Activated B cell treated with CpG ODN at 0.5 μM for 24 hours (primary cell): ENCODE data around the gene ARHGAP32. TPM values are rescaled to one million over a fixed set of nuclear protein-coding genes. Genes with fewer than 3 reads are reported as not detected.

Experiments
- ATAC-seq: fragments of 200-7000 bp; cut with Tn5 transposase; one replicate; pipeline ENCODE4 v1.10.0; 2021; ENCODE audit warnings: low read depth, mild to moderate bottlenecking, moderate library complexity
- CTCF ChIA-PET: fragments of 350-600 bp; sonication (Branson Sonifier 250); formaldehyde crosslinking; loops from one replicate; lab custom pipeline; 2021; ENCODE audit warnings: antibody characterized with exemption; lab: Charles Lee
- POLR2A ChIA-PET: fragments of 350-600 bp; sonication (Branson Sonifier 250); formaldehyde crosslinking; loops from one replicate; lab custom pipeline; 2021; ENCODE audit warnings: antibody characterized with exemption; lab: Charles Lee
- DNase-seq: peaks from one replicate; pipeline ENCODE4 v3.0.0; 2022
- H3K27ac Mint-ChIP-seq: one replicate; pipeline ENCODE4 v1.8.0; 2020; ENCODE audit warnings: mixed read lengths
- H3K27me3 Mint-ChIP-seq: one replicate; pipeline ENCODE4 v1.8.0; 2021; ENCODE audit warnings: mixed read lengths
- H3K36me3 Mint-ChIP-seq: one replicate; pipeline ENCODE4 v1.8.0; 2021; ENCODE audit warnings: low read depth, mixed read lengths
- H3K4me1 Mint-ChIP-seq: one replicate; pipeline ENCODE4 v1.8.0; 2021; ENCODE audit warnings: mixed read lengths
- H3K4me3 Mint-ChIP-seq: one replicate; pipeline ENCODE4 v1.8.0; 2020; ENCODE audit warnings: mild to moderate bottlenecking, mixed read lengths
- H3K9me3 Mint-ChIP-seq: one replicate; pipeline ENCODE4 v1.8.0; 2020; ENCODE audit warnings: mixed read lengths
- intact Hi-C: fragments of 100-400 bp; cut with micrococcal nuclease; formaldehyde crosslinking; loops from one replicate; pipeline ENCODE4 v1.15.1; 2024
- total RNA-seq: library from RNA; stranded (reverse); gene quantifications from 2 replicates; pipeline ENCODE4 v1.2.3, GENCODE V29; 2022
- TF ChIP-seq, protein P1 (sequence below): fragments of 200-600 bp; IDR thresholded peaks from one replicate; pipeline ENCODE4 v1.8.0; 2022; ENCODE audit warnings: antibody characterized with exemption, mild to moderate bottlenecking

ARHGAP32 gene
- total RNA-seq, 1 donor from 2014 or later = 6.0 TPM

DNA sequence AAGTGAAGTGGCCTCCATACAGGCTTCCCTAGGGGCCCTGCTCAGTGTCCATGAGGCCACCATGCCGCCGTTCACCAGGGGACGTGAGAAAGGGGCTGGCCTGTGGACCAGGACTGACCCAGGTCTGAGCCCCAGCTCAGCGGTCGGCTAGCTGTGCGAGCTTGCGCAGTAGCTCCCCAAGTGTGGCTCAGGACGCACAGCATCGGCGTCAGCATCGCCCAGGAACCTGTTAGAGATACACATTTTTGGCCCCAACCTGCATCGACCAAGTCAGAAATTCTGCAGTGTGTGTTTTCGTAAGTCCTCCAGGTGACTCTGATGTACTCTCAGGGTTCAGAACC is 249.9 kb downstream of the ARHGAP32 start:
- POLR2A ChIA-PET = no interaction called here
- CTCF ChIA-PET = no interaction called here
- H3K4me1 Mint-ChIP-seq = no peaks in the 10 kb centered on the region
- no peak overlapping the region for H3K4me3 Mint-ChIP-seq
- no peaks in the 10 kb centered on the region for H3K36me3 Mint-ChIP-seq
- H3K27me3 Mint-ChIP-seq = peaks cover 34% of the 10 kb centered on the region
- DNase-seq (no peak), ATAC-seq (no peak)
- intact Hi-C loops = no loop called here
- TF ChIP-seq, protein P1, sequence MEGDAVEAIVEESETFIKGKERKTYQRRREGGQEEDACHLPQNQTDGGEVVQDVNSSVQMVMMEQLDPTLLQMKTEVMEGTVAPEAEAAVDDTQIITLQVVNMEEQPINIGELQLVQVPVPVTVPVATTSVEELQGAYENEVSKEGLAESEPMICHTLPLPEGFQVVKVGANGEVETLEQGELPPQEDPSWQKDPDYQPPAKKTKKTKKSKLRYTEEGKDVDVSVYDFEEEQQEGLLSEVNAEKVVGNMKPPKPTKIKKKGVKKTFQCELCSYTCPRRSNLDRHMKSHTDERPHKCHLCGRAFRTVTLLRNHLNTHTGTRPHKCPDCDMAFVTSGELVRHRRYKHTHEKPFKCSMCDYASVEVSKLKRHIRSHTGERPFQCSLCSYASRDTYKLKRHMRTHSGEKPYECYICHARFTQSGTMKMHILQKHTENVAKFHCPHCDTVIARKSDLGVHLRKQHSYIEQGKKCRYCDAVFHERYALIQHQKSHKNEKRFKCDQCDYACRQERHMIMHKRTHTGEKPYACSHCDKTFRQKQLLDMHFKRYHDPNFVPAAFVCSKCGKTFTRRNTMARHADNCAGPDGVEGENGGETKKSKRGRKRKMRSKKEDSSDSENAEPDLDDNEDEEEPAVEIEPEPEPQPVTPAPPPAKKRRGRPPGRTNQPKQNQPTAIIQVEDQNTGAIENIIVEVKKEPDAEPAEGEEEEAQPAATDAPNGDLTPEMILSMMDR = no peak
- no peaks in the 10 kb centered on the region for H3K9me3 Mint-ChIP-seq
- no peak overlapping the region for H3K27ac Mint-ChIP-seq

DNA sequence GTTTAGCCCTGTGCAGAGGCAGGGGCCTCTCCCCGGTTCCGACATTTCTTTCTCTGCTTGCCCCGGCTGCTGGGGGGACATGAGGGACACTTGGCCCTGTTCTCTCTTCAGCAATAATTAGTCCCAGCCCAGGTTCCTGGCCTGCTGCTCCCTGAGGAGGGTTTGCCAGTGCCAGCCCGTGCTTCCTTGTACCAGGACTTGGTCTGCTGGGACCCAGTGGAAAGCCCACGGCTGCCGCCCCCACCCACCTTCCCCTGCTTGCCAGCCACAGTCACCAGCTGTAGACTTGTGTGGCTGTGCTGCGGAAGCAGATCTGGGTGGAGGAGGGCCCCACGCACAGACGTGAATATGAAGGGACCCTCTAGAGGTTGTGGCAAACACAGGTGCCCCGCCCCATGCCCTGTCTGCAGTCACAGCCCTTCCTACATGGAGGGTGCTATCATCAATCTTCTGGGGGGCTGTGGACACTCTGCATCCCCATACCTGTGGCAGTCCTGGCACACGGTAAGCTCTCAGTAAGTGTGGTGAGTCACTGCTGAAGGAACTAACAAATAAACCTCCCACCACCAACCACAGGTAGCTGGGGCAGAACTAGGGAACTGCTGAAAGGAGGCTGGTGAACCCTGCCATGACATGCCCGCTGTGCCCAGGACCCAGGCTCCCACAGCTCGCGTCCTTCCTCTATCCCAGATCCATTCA is 250.4 kb downstream of the ARHGAP32 start:
- Mint-ChIP-seq H3K4me3 (no peak overlapping the region), H3K9me3 (no peaks in the 10 kb centered on the region), H3K27me3 (peaks cover 34% of the 10 kb centered on the region), H3K27ac (no peak overlapping the region), H3K36me3 (no peaks in the 10 kb centered on the region), H3K4me1 (no peaks in the 10 kb centered on the region)
- intact Hi-C loops = no loop called here
- DNase-seq (no peak), ATAC-seq (no peak)
- ChIA-PET POLR2A (no interaction called here), CTCF (no interaction called here)
- TF ChIP-seq, protein P1 = no peak

DNA sequence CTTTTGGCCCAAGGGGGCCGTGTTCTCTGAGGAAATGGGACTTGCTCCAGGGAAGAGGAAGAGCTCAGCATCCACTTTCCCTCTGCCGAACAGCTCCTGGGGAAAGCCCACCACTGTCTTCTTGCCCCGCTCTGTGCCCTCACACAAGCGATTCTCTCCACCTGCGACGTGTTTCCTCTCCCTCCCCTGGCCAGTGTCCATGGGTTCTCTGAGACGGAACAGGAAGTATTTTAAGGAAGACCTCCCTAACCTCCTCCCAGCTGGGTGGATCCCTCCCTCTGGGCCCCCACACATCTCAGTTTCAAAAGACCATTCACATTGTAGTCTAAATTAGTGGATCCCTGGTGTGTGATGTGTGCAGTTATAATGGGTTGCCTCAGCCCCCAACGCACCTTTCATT is 251.0 kb downstream of the ARHGAP32 start:
- TF ChIP-seq, protein P1 = no peak
- ChIA-PET POLR2A (no interaction called here), CTCF (no interaction called here)
- intact Hi-C loops = no loop called here
- ATAC-seq = no peak
- no peaks in the 10 kb centered on the region for H3K36me3 Mint-ChIP-seq
- no peak overlapping the region for H3K4me3 Mint-ChIP-seq
- no peak for DNase-seq
- H3K4me1 Mint-ChIP-seq = no peaks in the 10 kb centered on the region
- no peak overlapping the region for H3K27ac Mint-ChIP-seq
- H3K9me3 Mint-ChIP-seq = no peaks in the 10 kb centered on the region
- H3K27me3 Mint-ChIP-seq = peaks cover 30% of the 10 kb centered on the region

DNA sequence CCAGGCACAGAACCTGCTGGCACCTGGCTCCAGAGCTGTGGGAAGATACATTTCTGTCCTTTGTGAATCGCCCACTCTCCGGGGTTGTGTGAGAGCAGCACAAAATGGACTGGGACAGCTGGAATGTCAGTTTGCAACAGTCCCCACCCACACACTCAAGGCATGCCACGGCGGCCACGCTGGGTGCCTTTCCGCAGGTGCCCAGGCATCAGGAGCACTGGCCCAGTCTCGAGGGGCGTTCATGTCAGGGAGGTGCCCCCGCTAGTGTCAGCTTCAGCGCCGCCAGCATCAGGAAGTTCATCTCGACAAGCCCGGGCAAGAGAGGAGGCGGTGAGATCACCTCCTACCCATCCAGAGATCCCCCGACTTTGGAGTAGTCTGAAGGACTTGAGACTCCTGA is 251.5 kb downstream of the ARHGAP32 start:
- Mint-ChIP-seq H3K27me3 (peaks cover 29% of the 10 kb centered on the region), H3K4me3 (no peak overlapping the region), H3K9me3 (no peaks in the 10 kb centered on the region), H3K36me3 (no peaks in the 10 kb centered on the region), H3K27ac (no peak overlapping the region), H3K4me1 (no peaks in the 10 kb centered on the region)
- intact Hi-C loops = no loop called here
- POLR2A ChIA-PET = no interaction called here
- TF ChIP-seq, protein P1 = no peak
- CTCF ChIA-PET = interaction anchor here (1.4 kb wide), 1 partner anchor 16 kb away, joined by 5 read pairs; no protein-coding TSS in a partner anchor
- no peak for DNase-seq
- no peak for ATAC-seq

DNA sequence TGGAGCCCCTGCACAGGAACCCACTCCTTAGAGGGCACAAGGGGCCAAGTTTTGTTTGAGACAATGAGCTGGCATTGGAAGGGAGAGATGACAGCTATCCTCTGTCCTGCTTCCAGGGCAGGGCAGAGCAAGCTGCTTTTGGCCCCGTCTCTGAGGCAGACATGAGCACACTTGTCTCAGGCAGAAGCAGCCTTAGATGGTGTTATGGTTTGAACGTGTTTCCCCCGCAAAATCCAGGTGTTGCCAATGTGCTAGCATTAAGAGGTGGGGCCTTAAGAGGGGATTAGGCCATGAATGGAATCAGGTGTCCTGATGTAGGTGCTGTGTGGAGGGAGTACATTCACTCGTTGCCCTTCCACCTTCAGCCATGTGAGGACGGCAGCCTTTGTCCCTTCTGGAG is 252.0 kb downstream of the ARHGAP32 start:
- ChIA-PET POLR2A (no interaction called here), CTCF (interaction anchor here (1.4 kb wide), 1 partner anchor 16 kb away, joined by 5 read pairs; no protein-coding TSS in a partner anchor)
- Mint-ChIP-seq H3K27me3 (peaks cover 25% of the 10 kb centered on the region), H3K27ac (no peak overlapping the region), H3K36me3 (no peaks in the 10 kb centered on the region), H3K4me3 (no peak overlapping the region), H3K9me3 (no peaks in the 10 kb centered on the region), H3K4me1 (no peaks in the 10 kb centered on the region)
- no peak for ATAC-seq
- intact Hi-C loops = no loop called here
- TF ChIP-seq, protein P1 = no peak
- no peak for DNase-seq
